ENCODE results near the gene INPP5A. TPM values are rescaled to one million over a fixed set of nuclear protein-coding genes. Genes with fewer than 3 reads are reported as not detected.

The INPP5A gene
- total and polyA plus RNA-seq, 2 donors (not counting 1 experiment from before 2014, with no cell fraction given), result 9.3 to 87.8 TPM

DNA sequence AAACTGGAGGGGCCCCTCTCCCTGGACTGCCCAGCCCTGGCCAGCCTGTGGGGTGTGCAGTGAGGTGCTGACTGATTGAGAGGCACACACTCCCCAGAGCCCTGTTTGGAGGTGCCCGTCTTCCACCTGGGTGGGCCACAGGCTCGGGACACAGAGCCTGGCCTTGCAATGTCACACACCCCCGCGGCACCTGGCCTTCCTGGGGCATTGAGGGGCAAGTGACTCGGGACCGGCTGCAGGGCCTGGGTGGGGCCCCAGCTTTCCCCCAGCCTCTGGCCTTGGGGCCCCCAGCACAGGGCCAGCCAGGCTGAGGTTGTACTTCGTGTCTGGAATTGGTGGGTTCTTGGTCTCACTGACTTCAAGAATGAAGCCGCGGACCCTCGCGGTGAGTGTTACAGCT is 262.3 kb downstream of the INPP5A start:
- intact Hi-C loops (cut with micrococcal nuclease), result no loop called here
- no peaks in the 10 kb centered on the region for H3K36me3 ChIP-seq (replicated peaks in 1 of 2; ENCODE audit: control extremely low read depth in 1 of 2, control insufficient read depth in 1 of 2, extremely low read depth in 1 of 2, insufficient read depth in 2 of 2, low read length in 1 of 2)
- H3K9me3 ChIP-seq (ENCODE audit: control extremely low read depth in 1 of 3, control insufficient read depth in 2 of 3, insufficient read depth in 1 of 3, low read length in 2 of 3), result peaks cover 0 to 9% (median 3%) of the 10 kb centered on the region in 3 donors
- CTCF ChIA-PET, result no interaction called here
- H3K9ac ChIP-seq (ENCODE audit: low read length), result no peak overlapping the region
- DNase-seq (no peak), ATAC-seq (ENCODE audit: low read depth) (no peak)
- Mint-ChIP-seq H3K9me3 (ENCODE audit: insufficient read depth) (no peaks in the 10 kb centered on the region), H3K4me1 (no peaks in the 10 kb centered on the region), H3K4me3 (no peak overlapping the region), H3K27me3 (peaks cover 6% of the 10 kb centered on the region), H3K27ac (no peak overlapping the region)
- H3K27ac ChIP-seq (ENCODE audit: low read length in 2 of 2), result no peak overlapping the region
- TF ChIP-seq EZH2 (IDR thresholded peaks at IDR 0.05; ENCODE audit: borderline replicate concordance, insufficient read depth, low read depth, low read length, poor library complexity, severe bottlenecking), result no peak
- TF ChIP-seq, protein P1, sequence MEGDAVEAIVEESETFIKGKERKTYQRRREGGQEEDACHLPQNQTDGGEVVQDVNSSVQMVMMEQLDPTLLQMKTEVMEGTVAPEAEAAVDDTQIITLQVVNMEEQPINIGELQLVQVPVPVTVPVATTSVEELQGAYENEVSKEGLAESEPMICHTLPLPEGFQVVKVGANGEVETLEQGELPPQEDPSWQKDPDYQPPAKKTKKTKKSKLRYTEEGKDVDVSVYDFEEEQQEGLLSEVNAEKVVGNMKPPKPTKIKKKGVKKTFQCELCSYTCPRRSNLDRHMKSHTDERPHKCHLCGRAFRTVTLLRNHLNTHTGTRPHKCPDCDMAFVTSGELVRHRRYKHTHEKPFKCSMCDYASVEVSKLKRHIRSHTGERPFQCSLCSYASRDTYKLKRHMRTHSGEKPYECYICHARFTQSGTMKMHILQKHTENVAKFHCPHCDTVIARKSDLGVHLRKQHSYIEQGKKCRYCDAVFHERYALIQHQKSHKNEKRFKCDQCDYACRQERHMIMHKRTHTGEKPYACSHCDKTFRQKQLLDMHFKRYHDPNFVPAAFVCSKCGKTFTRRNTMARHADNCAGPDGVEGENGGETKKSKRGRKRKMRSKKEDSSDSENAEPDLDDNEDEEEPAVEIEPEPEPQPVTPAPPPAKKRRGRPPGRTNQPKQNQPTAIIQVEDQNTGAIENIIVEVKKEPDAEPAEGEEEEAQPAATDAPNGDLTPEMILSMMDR (IDR thresholded peaks at IDR 0.05), result no peak
- 91% methylated on average over 6 of the region's 11 CpGs for WGBS (ENCODE audit: insufficient coverage)
- H4K20me1 ChIP-seq (ENCODE audit: control insufficient read depth, insufficient read depth, low read length, poor library complexity, severe bottlenecking), result no peaks in the 10 kb centered on the region
- no peak overlapping the region for H3K4me2 ChIP-seq (replicated peaks; ENCODE audit: low read depth, low read length, poor library complexity, severe bottlenecking)
- no peaks in the 10 kb centered on the region for H3K27me3 ChIP-seq (replicated peaks in 1 of 4; ENCODE audit: control extremely low read depth in 1 of 4, control insufficient read depth in 3 of 4, insufficient read depth in 4 of 4, low read length in 3 of 4)
- H3K4me3 ChIP-seq (ENCODE audit: control extremely low read depth in 1 of 5, extremely low read depth in 1 of 5, insufficient read depth in 1 of 5, low read depth in 2 of 5, low read length in 4 of 5), result no peak overlapping the region
- no peak overlapping the region for H2AFZ ChIP-seq (ENCODE audit: insufficient read depth, low read depth, low read length, poor library complexity, severe bottlenecking)
- H3K4me1 ChIP-seq (ENCODE audit: control insufficient read depth in 2 of 2, insufficient read depth in 2 of 2, low read length in 2 of 2), result no peaks in the 10 kb centered on the region
- POLR2A ChIA-PET, result no interaction called here
- no peaks in the 10 kb centered on the region for H3K79me2 ChIP-seq (ENCODE audit: control insufficient read depth, insufficient read depth, low read length)

DNA sequence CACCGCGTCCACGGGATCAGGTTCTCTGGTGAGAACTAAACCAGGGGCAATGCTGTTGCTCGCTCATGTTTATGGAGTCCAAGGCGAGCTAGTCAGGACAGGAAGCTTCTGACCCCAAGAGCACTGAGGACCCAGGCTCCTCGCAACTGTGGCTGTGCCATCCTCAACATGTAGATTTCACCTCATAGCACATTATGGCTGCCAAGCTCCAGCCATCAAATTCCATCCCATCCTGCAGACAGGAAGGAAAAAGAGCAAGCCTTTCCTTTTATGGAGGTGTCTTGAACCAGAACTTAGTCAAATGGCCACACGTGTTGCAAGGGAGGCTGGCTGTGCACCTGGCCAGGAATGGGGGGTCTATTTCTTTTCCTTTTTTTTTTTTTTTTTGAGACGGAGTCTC is 264.5 kb downstream of the INPP5A start:
- H3K4me3 Mint-ChIP-seq, result no peak overlapping the region
- Histone ChIP-seq H3K9me3 (ENCODE audit: control extremely low read depth in 1 of 3, control insufficient read depth in 2 of 3, insufficient read depth in 1 of 3, low read length in 2 of 3) (peaks cover 0 to 9% (median 3%) of the 10 kb centered on the region in 3 donors), H3K27me3 (replicated peaks in 1 of 4; ENCODE audit: control extremely low read depth in 1 of 4, control insufficient read depth in 3 of 4, insufficient read depth in 4 of 4, low read length in 3 of 4) (no peaks in the 10 kb centered on the region), H2AFZ (ENCODE audit: insufficient read depth, low read depth, low read length, poor library complexity, severe bottlenecking) (no peak overlapping the region), H4K20me1 (ENCODE audit: control insufficient read depth, insufficient read depth, low read length, poor library complexity, severe bottlenecking) (no peaks in the 10 kb centered on the region), H3K27ac (ENCODE audit: low read length in 2 of 2) (no peak overlapping the region), H3K9ac (ENCODE audit: low read length) (no peak overlapping the region), H3K36me3 (replicated peaks in 1 of 2; ENCODE audit: control extremely low read depth in 1 of 2, control insufficient read depth in 1 of 2, extremely low read depth in 1 of 2, insufficient read depth in 2 of 2, low read length in 1 of 2) (no peaks in the 10 kb centered on the region), H3K4me2 (replicated peaks; ENCODE audit: low read depth, low read length, poor library complexity, severe bottlenecking) (no peak overlapping the region), H3K79me2 (ENCODE audit: control insufficient read depth, insufficient read depth, low read length) (no peaks in the 10 kb centered on the region), H3K4me3 (ENCODE audit: control extremely low read depth in 1 of 5, extremely low read depth in 1 of 5, insufficient read depth in 1 of 5, low read depth in 2 of 5, low read length in 4 of 5) (no peak overlapping the region), H3K4me1 (ENCODE audit: control insufficient read depth in 2 of 2, insufficient read depth in 2 of 2, low read length in 2 of 2) (no peaks in the 10 kb centered on the region)
- H3K27me3 Mint-ChIP-seq, result peaks cover 6% of the 10 kb centered on the region
- H3K4me1 Mint-ChIP-seq, result no peaks in the 10 kb centered on the region
- intact Hi-C loops (cut with micrococcal nuclease), result no loop called here
- DNase-seq (no peak), ATAC-seq (ENCODE audit: low read depth) (no peak)
- no peak overlapping the region for H3K27ac Mint-ChIP-seq
- ChIA-PET POLR2A (no interaction called here), CTCF (no interaction called here)
- TF ChIP-seq, protein P1 (IDR thresholded peaks at IDR 0.05), result no peak
- TF ChIP-seq EZH2 (IDR thresholded peaks at IDR 0.05; ENCODE audit: borderline replicate concordance, insufficient read depth, low read depth, low read length, poor library complexity, severe bottlenecking), result no peak
- WGBS (ENCODE audit: insufficient coverage), result 87% methylated on average over 6 of the region's 8 CpGs
- H3K9me3 Mint-ChIP-seq (ENCODE audit: insufficient read depth), result no peaks in the 10 kb centered on the region
